ENCODE results near the gene CCNK.

Gene CCNK

GRCh38 chr14:99552021-99552553 lies 70.9 kb downstream of the CCNK start:
- intact Hi-C loops (cut with DNase I; ENCODE audit: low total_unique reads): no loop called here
- no peak for TF ChIP-seq CTCF (IDR thresholded peaks at IDR 0.05)
- H3K4me1 ChIP-seq: peaks cover 0 to 25% (median 0%) of the 10 kb centered on the region in 4 donors
- no peaks in the 10 kb centered on the region for H3K9me3 ChIP-seq
- no peak for DNase-seq
- H3K27ac ChIP-seq: no peak overlapping the region
- no peaks in the 10 kb centered on the region for H3K36me3 ChIP-seq
- H3K27me3 ChIP-seq: no peaks in the 10 kb centered on the region
- H3K4me3 ChIP-seq: no peak overlapping the region

GRCh38 chr14:99552572-99553216 lies 71.5 kb downstream of the CCNK start:
- intact Hi-C loops (cut with DNase I; ENCODE audit: low total_unique reads): no loop called here
- H3K4me3 ChIP-seq: no peak overlapping the region
- no peaks in the 10 kb centered on the region for H3K36me3 ChIP-seq
- no peak overlapping the region for H3K27ac ChIP-seq
- no peak for DNase-seq
- H3K27me3 ChIP-seq: no peaks in the 10 kb centered on the region
- peaks cover 0 to 25% (median 0%) of the 10 kb centered on the region in 4 donors for H3K4me1 ChIP-seq
- no peak for TF ChIP-seq CTCF (IDR thresholded peaks at IDR 0.05)
- no peaks in the 10 kb centered on the region for H3K9me3 ChIP-seq

GRCh38 chr14:99554184-99554583 lies 73.0 kb downstream of the CCNK start:
- H3K4me3 ChIP-seq: no peak overlapping the region
- TF ChIP-seq CTCF (IDR thresholded peaks at IDR 0.05): no peak

GRCh38 chr14:99554757-99555531 lies 73.7 kb downstream of the CCNK start:
- no peak for DNase-seq
- no peaks in the 10 kb centered on the region for H3K36me3 ChIP-seq
- intact Hi-C loops (cut with DNase I; ENCODE audit: low total_unique reads): no loop called here
- H3K27me3 ChIP-seq: no peaks in the 10 kb centered on the region
- TF ChIP-seq CTCF (IDR thresholded peaks at IDR 0.05): no peak
- no peaks in the 10 kb centered on the region for H3K9me3 ChIP-seq
- no peak overlapping the region for H3K27ac ChIP-seq
- no peak overlapping the region for H3K4me3 ChIP-seq
- peaks cover 0 to 26% (median 0%) of the 10 kb centered on the region in 4 donors for H3K4me1 ChIP-seq

More at GRCh38 chr14:99554184-99554583, 73.0 kb downstream of the CCNK start:
- Histone ChIP-seq H3K27me3 (no peaks in the 10 kb centered on the region), H3K27ac (no peak overlapping the region), H3K4me1 (peaks cover 0 to 25% (median 0%) of the 10 kb centered on the region in 4 donors), H3K9me3 (no peaks in the 10 kb centered on the region), H3K36me3 (no peaks in the 10 kb centered on the region)
- DNase-seq: no peak
- intact Hi-C loops (cut with DNase I; ENCODE audit: low total_unique reads): no loop called here

GRCh38 chr14:99556134-99556791 lies 75.1 kb downstream of the CCNK start:
- intact Hi-C loops (cut with DNase I; ENCODE audit: low total_unique reads): no loop called here
- H3K9me3 ChIP-seq: no peaks in the 10 kb centered on the region
- H3K4me1 ChIP-seq: peaks cover 0 to 39% (median 4%) of the 10 kb centered on the region in 4 donors
- no peak overlapping the region for H3K4me3 ChIP-seq
- H3K27ac ChIP-seq: no peak overlapping the region
- no peaks in the 10 kb centered on the region for H3K36me3 ChIP-seq
- DNase-seq: no peak
- H3K27me3 ChIP-seq: no peaks in the 10 kb centered on the region
- TF ChIP-seq CTCF (IDR thresholded peaks at IDR 0.05): no peak

Measured in tibial artery (tissue), 4 donors.